Stimulated activated CD4-positive, alpha-beta T cell treated with anti-CD3 and anti-CD28 coated beads, Interleukin-12 subunit alpha, Interleukin-12 subunit beta, amount 100 ng/mL, for 48 hours (primary cell): ENCODE data around the gene MYH11.
"Not testable (repeated sequence)": the region's sequence is repeated elsewhere in the genome, so short reads cannot be mapped to it uniquely, and the experiment has no call there.

Experiments
- DNase-seq, 3 donors: peaks; one replicate each; pipeline ENCODE4 v3.0.0-alpha.2; 2020; ENCODE audit warnings: low read depth in 2 of 3, low spot score in 1 of 3

The MYH11 gene

DNA sequence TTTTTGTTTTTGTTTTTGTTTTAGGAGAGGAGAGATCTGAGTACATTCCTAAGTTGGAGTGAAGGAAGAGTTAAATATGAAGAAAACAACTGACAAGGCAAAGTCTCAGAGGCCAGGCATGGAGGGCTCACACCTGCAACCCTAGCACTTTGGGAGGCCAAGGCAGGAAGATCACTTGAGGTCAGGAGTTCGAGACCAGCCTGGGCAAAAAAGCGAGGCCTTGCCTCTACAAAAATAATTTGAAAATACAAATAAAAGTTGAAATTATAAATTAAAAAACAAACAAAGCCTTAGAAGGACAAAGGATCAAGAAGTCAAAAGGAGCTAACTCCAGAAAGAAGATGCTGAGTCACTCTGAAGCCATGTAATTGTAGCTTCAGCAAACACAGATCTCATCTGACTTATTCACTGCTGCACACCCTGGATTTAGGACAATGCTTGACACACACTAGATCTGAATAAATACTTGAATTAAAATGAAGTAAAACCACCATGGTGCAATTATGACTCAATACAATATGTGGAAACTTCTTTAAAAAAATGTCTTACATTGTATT is 22.5 kb upstream of the MYH11 start:
- DNase-seq: no peak

DNA sequence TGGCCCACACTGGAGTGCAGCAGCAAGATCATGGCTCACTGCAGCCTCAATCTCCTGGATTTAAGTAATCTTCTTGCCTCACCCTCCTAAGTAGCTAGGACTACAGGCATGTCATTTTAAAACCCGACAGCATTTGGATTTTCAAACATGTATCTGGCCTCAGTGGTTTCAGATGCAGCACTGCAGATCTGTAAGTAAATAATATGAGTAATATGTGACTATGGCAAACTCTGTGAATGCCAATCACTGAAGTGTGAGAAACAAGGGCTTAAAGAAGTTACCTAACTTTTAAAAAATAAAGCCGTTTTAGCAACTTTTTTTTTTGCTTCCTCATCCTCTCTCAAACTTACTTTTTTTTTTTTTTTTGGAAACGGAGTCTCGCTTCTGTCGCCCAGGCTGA is 19.7 kb upstream of the MYH11 start:
- no peak for DNase-seq

DNA sequence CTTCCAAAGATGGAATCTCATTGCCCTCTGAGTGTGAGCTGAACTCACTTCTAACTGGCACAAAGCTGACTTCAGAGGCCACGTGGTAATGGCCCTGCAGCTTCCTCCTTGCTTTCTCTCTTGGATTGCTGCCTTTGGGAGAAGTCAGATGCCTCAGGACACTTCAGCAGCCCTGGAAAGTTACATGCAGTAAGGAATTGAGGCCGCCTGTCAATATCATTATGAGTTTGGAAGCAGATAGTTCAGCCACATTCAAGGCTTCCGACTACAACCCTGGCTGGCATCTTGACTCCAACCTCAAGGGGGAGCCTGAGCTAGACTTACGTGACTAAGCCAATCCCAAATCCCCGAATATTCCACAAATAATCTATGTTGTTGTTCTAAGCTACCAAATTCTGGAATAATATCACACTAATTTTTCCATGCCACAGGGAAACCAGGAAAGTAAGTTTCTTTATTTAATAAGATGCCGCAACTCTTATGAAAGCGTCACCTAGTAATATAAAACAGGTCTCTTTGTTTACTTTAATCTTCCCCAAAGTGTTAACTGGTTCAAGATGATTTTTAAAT is 18.0 kb upstream of the MYH11 start:
- no peak for DNase-seq

DNA sequence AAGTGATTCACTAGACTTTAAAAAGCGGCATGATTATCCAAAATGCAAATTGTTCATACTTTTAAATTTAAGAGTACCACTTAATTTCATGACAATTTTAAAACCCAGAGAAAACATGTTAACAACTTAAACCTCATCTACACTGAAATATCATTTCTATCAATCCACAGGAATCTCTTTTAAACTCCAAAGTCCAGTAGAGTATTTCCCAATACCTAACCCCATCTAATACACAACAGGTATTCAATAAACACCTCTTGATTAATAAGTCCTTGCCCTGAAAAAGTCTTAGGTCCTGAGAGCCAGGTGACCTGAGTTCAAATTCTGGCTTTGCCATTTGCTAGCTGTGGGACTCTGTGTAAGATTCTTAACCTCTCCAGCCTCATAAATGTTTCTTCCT is 16.9 kb upstream of the MYH11 start:
- no peak for DNase-seq

DNA sequence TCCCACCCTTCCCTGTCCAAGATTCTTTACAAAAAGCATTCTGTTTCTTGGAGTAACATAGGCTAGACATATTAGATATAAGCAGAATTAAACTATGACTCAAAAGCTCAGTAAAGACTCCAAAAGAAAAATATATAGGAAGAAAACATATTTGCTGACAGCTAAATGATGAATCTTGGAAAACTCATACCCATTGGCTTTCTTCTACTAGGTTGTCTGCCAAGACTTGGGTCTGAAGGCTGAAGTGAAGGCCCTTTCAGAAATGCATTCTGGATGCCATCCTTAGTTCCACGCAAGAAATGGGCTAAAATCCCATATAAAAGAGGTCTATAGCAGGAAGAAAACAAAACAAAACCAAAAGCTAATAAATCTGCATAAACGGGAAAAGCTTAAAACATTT is 16.5 kb upstream of the MYH11 start:
- DNase-seq: no peak

DNA sequence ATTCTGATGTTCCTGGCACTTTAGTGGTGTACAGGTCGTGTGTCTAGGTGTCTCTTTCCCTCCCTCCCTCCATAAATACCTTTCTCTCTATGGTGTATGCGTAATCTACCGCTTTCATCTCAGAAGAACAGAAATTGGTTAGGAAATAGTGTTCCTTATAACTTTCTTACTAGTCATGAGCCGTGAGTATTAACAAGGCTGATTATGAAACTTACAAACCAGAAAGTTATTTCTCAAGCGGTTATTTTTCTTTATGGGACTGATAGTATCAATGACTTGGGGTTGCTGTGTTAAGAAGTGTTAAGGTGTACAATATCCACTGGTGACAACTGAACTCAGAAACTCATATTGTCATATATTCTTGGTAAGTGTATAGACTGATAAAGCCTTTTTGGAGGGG is 13.2 kb upstream of the MYH11 start:
- DNase-seq: no peak

DNA sequence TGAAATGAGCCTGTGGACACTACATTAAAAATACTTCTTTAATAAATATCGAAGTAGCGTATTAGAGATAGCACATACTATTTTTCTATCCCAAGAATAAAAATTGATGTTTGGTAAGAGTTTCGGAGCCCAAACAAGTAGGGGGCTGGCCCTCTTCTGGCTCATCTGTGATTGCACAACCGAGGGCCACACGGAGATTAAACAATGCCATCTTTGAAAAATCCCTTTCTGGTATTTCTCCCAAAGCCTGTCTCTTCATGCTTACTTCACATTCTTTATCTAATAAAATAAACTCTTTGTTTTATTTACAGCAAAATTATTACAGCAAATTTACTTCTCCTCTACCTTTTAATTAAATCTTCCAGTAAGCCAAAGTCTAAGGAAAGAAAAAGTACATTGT is 9.6 kb upstream of the MYH11 start:
- no peak for DNase-seq

DNA sequence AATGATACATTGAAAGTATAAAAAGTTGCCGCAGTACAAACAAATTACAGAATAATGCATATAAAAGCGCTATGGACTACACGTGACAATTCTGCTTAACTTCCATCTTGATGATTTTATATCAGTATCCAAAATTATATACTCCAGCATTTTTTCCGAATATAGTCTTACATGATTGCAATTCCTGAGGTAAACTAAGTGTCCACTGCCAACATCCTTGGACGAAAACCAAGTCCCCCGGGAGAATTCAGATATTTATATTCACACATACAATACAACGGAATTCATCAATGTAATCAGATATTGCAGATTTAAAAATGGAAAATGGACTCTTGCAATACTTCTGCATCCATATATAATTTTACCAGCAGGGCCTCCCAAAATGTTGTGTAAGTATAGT is 8.9 kb upstream of the MYH11 start:
- no peak for DNase-seq

DNA sequence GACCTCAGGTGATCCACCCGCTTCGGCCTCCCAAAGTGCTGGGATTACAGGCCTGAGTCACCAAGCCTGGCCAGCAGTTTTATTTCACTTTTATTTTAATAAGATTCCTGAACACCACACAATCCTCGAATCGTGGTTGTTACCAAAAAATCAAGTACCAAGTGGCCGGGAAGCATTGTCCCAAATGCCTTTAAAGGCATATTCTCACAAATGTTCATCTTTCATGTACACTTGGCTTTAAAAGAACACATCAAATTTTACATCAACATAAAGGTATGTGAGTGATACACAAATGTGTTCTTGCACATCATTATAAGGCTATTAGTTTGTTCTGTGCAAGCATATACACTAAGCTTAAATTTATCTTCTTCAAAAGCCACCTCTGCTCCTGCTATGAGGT is 8.1 kb upstream of the MYH11 start:
- no peak for DNase-seq

DNA sequence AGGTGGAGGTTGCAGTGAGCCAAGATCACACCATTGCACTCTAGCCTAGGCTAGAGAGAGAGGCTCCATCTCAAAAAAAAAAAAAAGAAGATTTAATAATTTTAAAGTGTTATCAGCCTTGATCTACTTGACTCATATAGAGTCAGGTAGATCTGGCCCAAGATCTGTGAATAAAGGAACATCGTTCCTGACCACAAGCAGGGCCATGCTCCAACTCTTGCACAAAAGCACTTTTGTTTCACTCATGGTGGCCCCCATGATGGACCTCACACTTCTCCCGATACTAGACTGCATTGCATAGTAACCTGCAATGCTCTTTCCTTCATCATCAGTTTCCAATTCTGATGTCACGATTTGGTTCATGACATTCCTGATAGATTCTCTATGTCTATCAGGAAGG is 5.2 kb upstream of the MYH11 start:
- DNase-seq: no peak

DNA sequence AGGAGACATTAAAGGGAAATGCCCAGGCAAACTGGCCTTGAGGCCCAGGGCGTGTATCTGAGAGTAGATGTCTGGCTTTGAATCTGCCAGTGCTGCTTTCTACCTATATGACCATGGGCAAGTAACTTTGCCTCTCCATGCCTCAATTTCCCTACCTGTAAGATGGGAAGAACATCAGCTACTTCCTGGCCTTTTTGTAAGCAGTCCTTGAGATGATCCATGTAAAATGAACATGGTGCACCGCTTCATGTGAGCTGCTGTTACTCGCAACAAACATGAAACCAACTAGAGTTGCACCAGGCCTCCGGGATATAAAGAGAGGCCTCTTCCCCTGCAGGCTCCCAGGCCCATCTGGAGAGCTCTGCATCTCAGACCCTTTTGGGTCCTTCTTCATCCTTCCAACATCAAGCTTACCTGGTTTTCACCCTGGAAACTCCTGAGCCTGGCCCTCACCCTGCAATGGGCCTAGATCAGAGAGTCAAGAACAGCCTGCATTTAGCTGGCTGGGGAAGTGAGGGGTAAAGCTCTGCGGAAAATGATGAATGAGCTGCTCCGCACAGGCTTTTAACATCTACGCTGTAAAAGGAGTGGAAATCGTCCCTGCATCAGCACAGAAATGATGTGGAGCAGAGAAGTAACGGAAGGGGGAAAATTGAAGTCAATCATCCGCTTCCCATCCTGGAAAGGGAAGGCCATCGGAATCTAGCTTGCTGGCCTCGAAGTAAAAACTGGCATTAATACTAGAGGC is 2.3 kb upstream of the MYH11 start:
- no peak for DNase-seq

DNA sequence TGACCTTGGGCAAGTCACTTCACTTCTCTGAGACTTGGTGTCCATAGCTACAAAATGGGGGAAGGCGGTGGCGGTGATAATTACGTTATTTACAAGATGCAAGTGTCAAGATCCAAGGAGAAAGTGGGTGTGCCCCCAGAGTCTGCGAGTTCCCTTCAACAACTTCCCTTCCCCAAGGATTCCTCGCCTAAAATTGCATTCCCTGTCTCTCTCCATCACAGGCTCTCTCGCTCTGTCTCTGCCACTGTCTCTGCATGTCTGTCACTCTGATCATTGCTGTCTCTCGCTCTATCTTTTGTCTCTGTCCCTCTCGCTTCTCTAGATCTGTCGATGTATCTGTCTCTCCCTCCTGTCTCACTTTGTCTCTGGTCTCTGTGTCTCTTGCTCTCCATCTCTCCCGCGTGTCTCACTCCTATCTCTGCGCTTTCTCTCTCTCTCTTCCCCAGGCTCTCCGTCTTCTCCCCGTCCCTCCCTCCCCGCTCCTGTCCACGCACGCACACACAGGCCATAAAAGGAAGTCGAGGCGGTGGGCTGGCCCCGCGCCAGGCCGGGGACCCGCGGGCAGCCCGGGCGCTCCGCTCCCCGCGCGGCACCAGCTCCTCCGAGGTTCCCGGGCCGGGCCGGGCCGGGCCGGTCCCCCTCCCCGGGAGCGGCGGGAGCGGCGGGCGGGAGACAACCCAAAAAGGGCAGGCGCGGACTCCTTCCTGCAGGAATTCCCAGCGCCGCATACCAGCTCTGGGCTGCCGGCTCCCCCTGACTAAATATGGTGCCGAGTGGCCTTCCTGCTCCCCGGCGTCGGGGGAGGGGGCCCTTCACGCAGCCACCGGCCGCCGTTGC is 1.1 kb upstream of the MYH11 start:
- DNase-seq: no peak

DNA sequence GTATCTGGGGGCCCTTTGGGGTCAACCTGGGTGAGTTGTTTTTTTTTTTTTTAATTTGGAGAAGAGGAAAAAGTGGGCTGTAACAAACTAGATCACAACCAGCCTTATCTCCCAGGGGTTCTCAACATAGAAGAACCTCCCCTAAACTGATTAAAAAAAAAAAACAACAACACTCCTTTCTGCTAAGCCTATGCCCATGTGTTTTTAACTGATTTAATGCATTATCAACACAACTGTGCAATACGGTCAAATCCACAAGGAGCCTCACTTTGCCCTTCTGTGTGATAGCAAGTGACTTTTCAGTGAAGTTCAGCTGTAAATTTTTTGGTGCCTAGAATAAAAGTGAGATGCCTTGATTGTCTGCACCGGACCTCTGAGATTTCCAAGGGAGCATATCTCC is 646 bp downstream of the MYH11 start:
- DNase-seq: no peak

DNA sequence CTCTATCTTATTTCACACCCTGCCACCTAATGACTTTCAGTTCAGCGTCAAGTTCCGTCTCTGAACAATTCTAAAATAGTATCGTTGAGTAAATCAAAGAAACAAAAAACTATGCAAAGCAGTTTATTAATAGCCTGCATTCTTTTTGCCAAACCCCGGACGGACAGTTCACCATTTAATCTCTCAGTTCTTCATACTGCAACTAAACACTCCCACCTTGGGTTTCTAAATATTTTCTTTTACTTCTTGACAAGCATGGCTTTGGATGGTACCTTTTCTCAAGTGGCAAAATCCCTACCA is 1.2 kb downstream of the MYH11 start:
- DNase-seq: no peak

DNA sequence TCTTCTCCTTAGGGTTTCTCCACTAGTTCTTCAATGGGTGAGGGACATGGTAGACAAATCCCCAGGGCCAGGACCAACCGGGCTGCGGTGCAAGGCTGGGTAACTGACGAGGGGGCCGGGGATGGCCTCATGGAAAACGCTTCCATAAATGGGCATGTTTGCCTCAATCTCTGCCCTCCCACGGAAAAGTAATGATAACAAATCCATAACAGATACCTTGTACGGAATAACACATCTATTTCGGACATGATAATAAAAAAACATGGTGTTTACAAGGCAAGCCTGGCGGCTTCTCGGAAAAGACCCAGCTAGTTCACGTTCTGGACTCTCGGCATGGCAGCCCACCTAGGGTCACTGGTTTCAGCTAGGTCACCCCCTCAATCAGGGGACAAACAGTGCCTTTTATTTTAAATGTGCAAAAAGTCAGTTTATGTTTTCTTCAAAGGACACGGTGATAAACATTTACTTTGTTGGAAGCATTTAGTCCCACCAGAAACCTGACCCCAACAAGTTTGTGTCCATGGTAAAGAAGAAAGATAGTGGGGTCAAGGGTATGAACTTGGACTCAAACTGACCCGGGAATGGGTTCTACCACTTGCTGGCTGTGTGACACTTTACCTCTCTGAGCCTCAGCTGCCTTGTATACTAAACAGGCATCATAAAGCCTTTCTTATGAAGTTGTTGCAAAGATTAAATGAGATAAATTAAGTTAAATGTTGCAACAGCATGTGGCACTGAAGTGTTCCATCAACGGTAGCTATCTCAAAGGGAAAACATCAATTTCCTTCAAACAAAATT is 1.7 kb downstream of the MYH11 start:
- DNase-seq: no peak

DNA sequence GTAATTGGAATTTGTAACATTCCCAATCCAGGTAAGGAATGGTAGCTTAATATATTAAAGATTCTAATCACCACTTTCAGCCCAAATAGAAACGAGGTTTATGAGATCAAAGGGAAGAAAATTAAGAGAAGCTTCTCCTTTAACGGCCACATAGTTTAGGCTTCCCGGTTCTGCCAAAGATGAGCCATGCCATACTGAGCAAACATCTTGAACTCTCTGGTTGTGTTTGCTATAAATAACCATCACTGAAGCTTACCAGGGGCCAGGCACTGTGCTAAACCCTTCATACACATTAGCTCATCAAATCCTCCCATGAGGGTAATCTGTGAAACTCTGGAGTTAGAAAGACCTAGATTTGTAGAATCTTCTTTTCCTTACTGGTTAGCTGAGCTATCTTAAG is 2.8 kb downstream of the MYH11 start:
- DNase-seq: no peak

DNA sequence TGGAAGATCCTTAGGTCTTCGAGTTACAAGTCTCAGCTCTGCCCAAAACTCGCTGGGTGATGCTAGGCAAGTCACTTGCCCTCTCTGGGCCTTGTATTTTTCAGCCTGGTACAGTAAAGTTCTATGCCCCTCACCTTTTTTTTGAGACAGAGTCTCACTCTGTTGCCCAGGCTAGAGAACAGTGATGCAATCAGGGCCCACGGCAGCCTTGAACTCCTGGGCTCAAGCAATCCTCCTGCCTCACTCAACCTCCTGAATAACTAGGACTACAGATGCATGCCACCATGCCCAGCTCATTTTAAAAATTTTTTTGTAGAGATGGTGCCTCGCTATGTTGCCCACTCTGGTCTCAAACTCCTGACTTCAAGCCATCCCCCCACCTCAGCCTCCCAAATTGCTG is 3.8 kb downstream of the MYH11 start:
- DNase-seq: no peak

DNA sequence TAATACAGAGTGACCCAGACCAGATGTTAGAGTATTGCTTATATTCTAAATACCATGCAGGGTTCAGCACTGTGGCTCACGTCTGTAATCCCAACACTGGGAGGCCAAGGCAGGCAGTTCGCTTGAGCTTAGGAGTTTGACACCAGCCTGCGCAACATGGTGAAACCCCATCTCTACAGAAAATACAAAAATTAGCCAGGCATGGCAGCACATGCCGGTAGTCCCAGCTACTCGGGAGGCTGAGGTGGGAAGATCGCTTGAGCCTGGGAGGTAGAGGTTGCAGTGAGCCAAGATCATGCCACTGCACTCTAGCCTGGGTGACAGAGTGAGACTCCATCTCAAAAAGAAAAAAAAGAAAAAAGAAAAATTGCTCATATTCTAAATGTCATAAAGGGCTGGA is 6.3 kb downstream of the MYH11 start:
- not testable (repeated sequence) for DNase-seq

DNA sequence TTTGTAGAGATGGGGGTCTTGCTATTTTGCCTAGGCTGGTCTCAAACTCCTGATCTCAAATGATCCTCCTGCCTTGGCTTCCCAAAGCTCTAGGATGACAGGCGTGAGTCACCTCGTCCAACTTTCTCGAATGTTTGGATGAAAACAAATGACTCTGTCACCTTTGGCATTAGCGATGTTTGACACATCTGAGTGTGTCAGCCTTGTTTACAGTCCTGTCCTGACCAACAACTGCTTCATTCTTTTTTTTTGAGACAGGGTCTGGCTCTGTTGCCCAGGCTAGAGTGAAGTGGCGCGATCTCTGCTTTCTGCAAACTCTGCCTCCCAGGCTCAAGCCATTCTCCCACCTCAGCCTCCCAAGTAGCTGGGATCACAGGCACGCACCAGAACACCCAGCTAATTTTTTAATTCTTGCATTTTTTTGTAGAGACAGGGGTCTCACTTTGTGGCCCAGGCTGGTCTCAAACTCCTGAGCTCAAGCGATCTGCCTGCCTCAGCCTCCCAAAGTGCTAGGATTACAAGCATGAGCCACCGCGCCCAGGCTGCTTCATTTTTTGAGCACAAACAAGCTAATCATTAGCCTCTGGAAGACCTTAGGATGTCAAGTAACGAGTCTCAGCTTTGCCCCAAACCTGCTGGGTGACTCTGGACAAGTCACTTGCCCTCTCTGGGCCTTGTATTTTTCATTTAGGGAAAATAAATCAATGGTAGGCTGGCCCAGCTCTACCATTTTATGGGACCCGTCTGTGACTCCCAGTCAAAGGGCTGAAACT is 7.4 kb downstream of the MYH11 start:
- DNase-seq: no peak

DNA sequence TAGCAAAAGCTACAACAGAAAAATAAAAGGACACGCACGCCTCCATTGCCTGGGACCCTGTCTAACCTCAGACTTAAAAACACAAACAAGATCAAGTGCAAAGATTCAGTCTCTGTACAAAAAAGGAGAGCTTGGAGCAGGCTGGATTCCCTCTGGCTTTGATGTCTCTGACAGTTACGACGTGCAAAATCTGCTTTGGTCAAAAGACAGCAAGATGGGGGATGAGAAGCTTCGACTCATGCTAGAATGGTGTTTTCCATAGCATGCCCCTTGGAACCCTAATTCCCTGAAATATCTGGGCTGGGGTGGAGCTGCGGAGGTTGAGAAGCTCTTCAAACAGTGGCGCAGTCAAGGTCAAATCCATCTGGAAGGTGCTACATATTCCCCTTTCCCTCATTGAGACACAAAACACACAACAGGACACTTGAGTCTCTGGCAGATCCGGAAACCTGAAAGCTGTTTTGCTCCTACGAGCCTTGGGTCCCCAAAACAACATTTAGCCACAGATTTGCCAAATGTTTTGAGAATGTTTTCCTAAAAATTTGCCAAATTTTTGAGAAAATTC is 9.1 kb downstream of the MYH11 start:
- no peak for DNase-seq
